Lower leg skin (tissue), 3 donors: ENCODE data around the gene PTPRT.

Source experiments
- CTCF ChIP-seq, 3 donors: fragments of 450-650 bp; IDR thresholded peaks; one replicate each; pipeline ENCODE4 v1.5.1; 2016; ENCODE audit warnings: antibody characterized with exemption in 3 of 3, mild to moderate bottlenecking in 3 of 3, moderate library complexity in 2 of 3
- POLR2A ChIP-seq, 2 donors: fragments of 450-650 bp; IDR thresholded peaks; one replicate each; pipeline ENCODE4 v1.6.1; 2016 to 2017; ENCODE audit warnings: antibody characterized with exemption in 2 of 2, mild to moderate bottlenecking in 1 of 2, moderate library complexity in 1 of 2

DNA sequence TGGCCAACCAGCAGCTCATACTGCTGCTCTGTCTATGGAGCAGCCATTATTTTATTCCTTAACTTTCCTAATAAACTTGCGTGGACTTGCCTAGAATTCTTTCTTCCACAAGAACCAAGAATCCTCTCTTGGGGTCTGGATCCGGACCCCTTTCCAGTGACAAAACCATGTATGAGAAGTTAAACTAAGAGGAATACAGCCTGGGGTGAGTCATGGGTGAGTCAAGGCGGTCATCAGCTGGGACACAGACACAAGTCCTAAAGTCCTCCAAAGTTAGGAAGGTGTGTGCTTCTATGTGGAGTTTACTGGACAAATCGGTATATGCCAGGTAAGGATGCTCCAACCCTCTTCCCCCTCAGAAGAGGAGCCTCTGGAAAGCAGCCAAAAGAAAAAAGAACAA, 881.5 kb downstream of the PTPRT start:
- TF ChIP-seq CTCF (IDR thresholded peaks at IDR 0.05) (no peak), POLR2A (IDR thresholded peaks at IDR 0.05) (no peak)
